Measurements from ENCODE around the gene ZFYVE26.
"Not testable (repeated sequence)": the region's sequence is repeated elsewhere in the genome, so short reads cannot be mapped to it uniquely, and the experiment has no call there.

The ZFYVE26 gene

GRCh38 chr14:67831113-67831512 is 14.7 kb upstream of the ZFYVE26 start:
- H3K27ac Mint-ChIP-seq: no peak overlapping the region
- no peaks in the 10 kb centered on the region for H3K27me3 Mint-ChIP-seq
- peaks cover 33% of the 10 kb centered on the region for H3K36me3 Mint-ChIP-seq
- H3K4me3 Mint-ChIP-seq: no peak overlapping the region
- ATAC-seq (ENCODE audit: low read depth): no peak
- no peak for DNase-seq (ENCODE audit: low spot score in 2 of 2)
- H3K9me3 Mint-ChIP-seq: no peaks in the 10 kb centered on the region
- peaks cover 3% of the 10 kb centered on the region for H3K4me1 Mint-ChIP-seq

- H3K9me3 Mint-ChIP-seq: no peaks in the 10 kb centered on the region
- peaks cover 9% of the 10 kb centered on the region for H3K4me1 Mint-ChIP-seq
- peak overlapping the region; percentile 99 for H3K4me3 Mint-ChIP-seq
- no peaks in the 10 kb centered on the region for H3K27me3 Mint-ChIP-seq
- no peak for ATAC-seq (ENCODE audit: low read depth)
- DNase-seq (ENCODE audit: low spot score in 2 of 2): no peak
- H3K27ac Mint-ChIP-seq: peak overlapping the region; percentile 98
- H3K36me3 Mint-ChIP-seq: no peaks in the 10 kb centered on the region
Observed at GRCh38 chr14:67821121-67821520, 4.7 kb upstream of the ZFYVE26 start.

- Mint-ChIP-seq H3K9me3 (no peaks in the 10 kb centered on the region), H3K4me1 (peaks cover 12% of the 10 kb centered on the region), H3K4me3 (peak overlapping the region; percentile 99), H3K36me3 (no peaks in the 10 kb centered on the region), H3K27me3 (no peaks in the 10 kb centered on the region), H3K27ac (peak overlapping the region; percentile 98)
- no peak for ATAC-seq (ENCODE audit: low read depth)
- no peak for DNase-seq (ENCODE audit: low spot score in 2 of 2)
Observed at GRCh38 chr14:67820428-67820971, 4.1 kb upstream of the ZFYVE26 start.

- ATAC-seq (ENCODE audit: low read depth) (peak; percentile 65), DNase-seq (ENCODE audit: low spot score in 2 of 2) (peak; percentile 78 to 83)
- Mint-ChIP-seq H3K27me3 (no peaks in the 10 kb centered on the region), H3K27ac (peak within 1 kb of the TSS; percentile 98), H3K9me3 (no peaks in the 10 kb centered on the region), H3K4me1 (peaks cover 18% of the 10 kb centered on the region), H3K4me3 (peak within 1 kb of the TSS; percentile 99), H3K36me3 (no peaks in the 10 kb centered on the region)
Observed at GRCh38 chr14:67819563-67820421, 3.4 kb upstream of the ZFYVE26 start, which contains the start of gene RAD51B. Gene RAD51B, plus strand, starts transcription at chr14:67819779.

- H3K9me3 Mint-ChIP-seq; DNase-seq (ENCODE audit: low spot score in 2 of 2); H3K27me3 Mint-ChIP-seq; H3K36me3 Mint-ChIP-seq; ATAC-seq (ENCODE audit: low read depth): not testable (repeated sequence)
- Mint-ChIP-seq H3K4me1 (peaks cover 23% of the 10 kb centered on the region), H3K27ac (peak overlapping the region; percentile 98), H3K4me3 (peak overlapping the region; percentile 99)
Observed at GRCh38 chr14:67818476-67818875, 2.1 kb upstream of the ZFYVE26 start.

- H3K36me3 Mint-ChIP-seq: peaks cover 4% of the 10 kb centered on the region
- H3K27me3 Mint-ChIP-seq: no peaks in the 10 kb centered on the region
- H3K4me1 Mint-ChIP-seq: peaks cover 23% of the 10 kb centered on the region
- no peak overlapping the region for H3K27ac Mint-ChIP-seq
- no peak overlapping the region for H3K4me3 Mint-ChIP-seq
- no peaks in the 10 kb centered on the region for H3K9me3 Mint-ChIP-seq
- DNase-seq (ENCODE audit: low spot score in 2 of 2) (no peak), ATAC-seq (ENCODE audit: low read depth) (no peak)
Observed at GRCh38 chr14:67817750-67818438, 1.5 kb upstream of the ZFYVE26 start.

- DNase-seq (ENCODE audit: low spot score in 2 of 2) (no peak), ATAC-seq (ENCODE audit: low read depth) (no peak)
- H3K9me3 Mint-ChIP-seq: no peaks in the 10 kb centered on the region
Observed at GRCh38 chr14:67815573-67816225, 691 bp downstream of the ZFYVE26 start.

GRCh38 chr14:67814821-67815220 is 1.6 kb downstream of the ZFYVE26 start:
- no peaks in the 10 kb centered on the region for H3K9me3 Mint-ChIP-seq
- H3K36me3 Mint-ChIP-seq: peaks cover 9% of the 10 kb centered on the region
- no peaks in the 10 kb centered on the region for H3K27me3 Mint-ChIP-seq
- peak overlapping the region; percentile 32 for H3K27ac Mint-ChIP-seq
- peaks cover 17% of the 10 kb centered on the region for H3K4me1 Mint-ChIP-seq
- DNase-seq (ENCODE audit: low spot score in 2 of 2) (no peak), ATAC-seq (ENCODE audit: low read depth) (no peak)
- peak overlapping the region; percentile 84 for H3K4me3 Mint-ChIP-seq

More at GRCh38 chr14:67815573-67816225, 691 bp downstream of the ZFYVE26 start:
- Mint-ChIP-seq H3K27me3 (no peaks in the 10 kb centered on the region), H3K4me3 (peak overlapping the region; percentile 84), H3K27ac (peak overlapping the region; percentile 87), H3K4me1 (peaks cover 21% of the 10 kb centered on the region), H3K36me3 (peaks cover 4% of the 10 kb centered on the region)

GRCh38 chr14:67806246-67806645 is 10.1 kb downstream of the ZFYVE26 start:
- Mint-ChIP-seq H3K27ac (no peak overlapping the region), H3K4me1 (no peaks in the 10 kb centered on the region)
- ATAC-seq (ENCODE audit: low read depth): no peak

GRCh38 chr14:67800743-67801142 is 15.6 kb downstream of the ZFYVE26 start:
- Mint-ChIP-seq H3K9me3 (no peaks in the 10 kb centered on the region), H3K4me3 (no peak overlapping the region), H3K36me3 (peaks cover 50% of the 10 kb centered on the region), H3K27ac (no peak overlapping the region), H3K27me3 (no peaks in the 10 kb centered on the region), H3K4me1 (no peaks in the 10 kb centered on the region)
- no peak for DNase-seq (ENCODE audit: low spot score in 2 of 2)
- ATAC-seq (ENCODE audit: low read depth): no peak

More at GRCh38 chr14:67806246-67806645, 10.1 kb downstream of the ZFYVE26 start:
- no peaks in the 10 kb centered on the region for H3K9me3 Mint-ChIP-seq
- H3K27me3 Mint-ChIP-seq: no peaks in the 10 kb centered on the region
- no peak for DNase-seq (ENCODE audit: low spot score in 2 of 2)
- peaks cover 38% of the 10 kb centered on the region for H3K36me3 Mint-ChIP-seq
- H3K4me3 Mint-ChIP-seq: no peak overlapping the region

- H3K9me3 Mint-ChIP-seq: no peaks in the 10 kb centered on the region
- no peak overlapping the region for H3K4me3 Mint-ChIP-seq
- H3K36me3 Mint-ChIP-seq: peaks cover 48% of the 10 kb centered on the region
- no peaks in the 10 kb centered on the region for H3K27me3 Mint-ChIP-seq
- DNase-seq (ENCODE audit: low spot score in 2 of 2) (no peak), ATAC-seq (ENCODE audit: low read depth) (no peak)
- H3K27ac Mint-ChIP-seq: no peak overlapping the region
- H3K4me1 Mint-ChIP-seq: no peaks in the 10 kb centered on the region
Observed at GRCh38 chr14:67798731-67799130, 17.7 kb downstream of the ZFYVE26 start.

- Mint-ChIP-seq H3K27me3 (no peaks in the 10 kb centered on the region), H3K27ac (no peak overlapping the region), H3K4me1 (peaks cover 2% of the 10 kb centered on the region), H3K4me3 (no peak overlapping the region), H3K36me3 (peaks cover 53% of the 10 kb centered on the region), H3K9me3 (no peaks in the 10 kb centered on the region)
- DNase-seq (ENCODE audit: low spot score in 2 of 2) (no peak), ATAC-seq (ENCODE audit: low read depth) (no peak)
Observed at GRCh38 chr14:67787673-67788072, 28.7 kb downstream of the ZFYVE26 start.

GRCh38 chr14:67785270-67786109 is 30.9 kb downstream of the ZFYVE26 start:
- H3K4me1 Mint-ChIP-seq: peaks cover 2% of the 10 kb centered on the region
- ATAC-seq (ENCODE audit: low read depth): no peak
- no peaks in the 10 kb centered on the region for H3K27me3 Mint-ChIP-seq
- peaks cover 59% of the 10 kb centered on the region for H3K36me3 Mint-ChIP-seq
- no peak overlapping the region for H3K4me3 Mint-ChIP-seq
- no peak overlapping the region for H3K27ac Mint-ChIP-seq
- H3K9me3 Mint-ChIP-seq: no peaks in the 10 kb centered on the region
- no peak for DNase-seq (ENCODE audit: low spot score in 2 of 2)

All from memory B cell (primary cell).